Activated CD4-positive, alpha-beta T cell treated with anti-CD3 and anti-CD28 coated beads, Interleukin-2, amount 50 U/mL, for 4 hours (primary cell): ENCODE measurements around the gene RBMS3.
A peak's percentile ranks its signal among the peaks of the same experiment; 100 is the strongest.
"Not testable (repeated sequence)": the region's sequence is repeated elsewhere in the genome, so short reads cannot be mapped to it uniquely, and the experiment has no call there.

Experiments
- DNase-seq, 2 experiments: peaks; one replicate each; pipeline ENCODE4 v3.0.0-alpha.2; 2020

RBMS3 gene

DNA sequence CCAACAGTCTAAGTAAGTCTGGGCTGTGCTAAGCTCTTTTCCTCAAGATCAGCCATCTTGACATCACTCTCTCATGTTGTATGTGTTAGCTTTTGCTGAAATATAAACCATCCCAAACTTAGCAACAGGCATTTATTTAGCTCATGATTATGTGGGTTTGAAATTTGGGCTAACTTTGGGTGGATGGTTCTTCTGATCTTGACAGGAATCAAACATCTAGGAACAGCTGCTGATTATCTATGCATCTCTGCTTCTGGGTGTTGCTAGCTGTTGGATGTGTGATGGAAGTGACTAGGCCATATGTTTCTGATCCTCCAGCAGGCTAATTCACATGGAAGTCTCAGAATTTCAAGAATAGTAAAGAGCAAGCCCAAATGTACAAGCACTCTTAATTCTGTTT, 710.3 kb downstream of the RBMS3 start:
- no peak for DNase-seq

GRCh38 chr3:30002797-30003196, 721.9 kb downstream of the RBMS3 start:
- DNase-seq = no peak

- no peak for DNase-seq
Measured at GRCh38 chr3:30003741-30004140, 722.9 kb downstream of the RBMS3 start.

GRCh38 chr3:30004481-30004880, 723.6 kb downstream of the RBMS3 start:
- no peak for DNase-seq

GRCh38 chr3:30006111-30006510, 725.2 kb downstream of the RBMS3 start:
- DNase-seq = no peak

DNA sequence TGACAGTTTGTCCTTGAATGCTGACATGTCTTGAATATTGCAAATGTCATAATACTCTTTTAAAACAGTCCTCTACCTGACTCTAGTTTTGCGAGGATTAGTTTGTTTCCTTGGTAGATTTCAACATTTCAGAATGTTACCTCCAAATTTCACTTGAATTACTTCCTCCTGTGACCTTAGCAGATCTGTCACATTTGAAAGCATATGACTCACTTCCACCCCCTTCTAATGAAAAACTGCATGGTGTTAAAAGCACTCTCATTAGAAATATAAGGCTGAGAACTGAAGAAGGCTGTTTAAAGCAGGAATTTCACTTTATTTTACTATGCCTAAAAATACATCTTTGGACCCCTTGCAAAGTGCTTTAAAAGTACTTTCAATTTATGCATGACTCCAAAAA, 726.8 kb downstream of the RBMS3 start:
- DNase-seq = no peak

- no peak for DNase-seq
Measured at GRCh38 chr3:30011237-30011803, 730.4 kb downstream of the RBMS3 start.

DNA sequence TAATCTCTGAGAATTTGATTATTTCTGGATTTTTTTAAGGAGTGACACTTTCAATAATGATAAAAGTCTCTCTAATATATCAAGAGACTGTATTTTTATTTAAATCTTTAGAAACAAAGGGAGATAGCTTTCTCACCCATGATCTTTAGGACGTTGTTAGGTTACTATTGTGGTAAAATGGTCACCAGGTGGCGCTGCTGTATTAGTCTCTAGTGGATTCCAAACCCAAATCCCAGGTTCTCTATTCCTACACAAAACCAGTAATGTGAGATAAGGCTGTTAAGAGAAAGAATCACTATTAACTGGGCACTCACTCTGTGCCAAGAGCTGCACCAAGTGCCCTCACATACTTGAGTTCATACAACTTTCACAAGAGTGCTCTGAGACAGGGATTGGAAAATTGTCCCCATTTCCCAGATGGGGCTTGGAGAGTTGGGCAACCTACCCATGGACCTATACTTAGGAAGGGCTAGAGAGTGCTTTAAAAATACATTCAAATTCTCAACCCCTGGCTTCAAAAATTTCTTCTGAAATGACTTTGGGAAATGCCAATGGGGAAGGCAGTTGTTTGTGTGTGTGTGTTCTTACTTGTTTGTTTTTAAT, 732.2 kb downstream of the RBMS3 start:
- peak; percentile 20 to 42 for DNase-seq

DNA sequence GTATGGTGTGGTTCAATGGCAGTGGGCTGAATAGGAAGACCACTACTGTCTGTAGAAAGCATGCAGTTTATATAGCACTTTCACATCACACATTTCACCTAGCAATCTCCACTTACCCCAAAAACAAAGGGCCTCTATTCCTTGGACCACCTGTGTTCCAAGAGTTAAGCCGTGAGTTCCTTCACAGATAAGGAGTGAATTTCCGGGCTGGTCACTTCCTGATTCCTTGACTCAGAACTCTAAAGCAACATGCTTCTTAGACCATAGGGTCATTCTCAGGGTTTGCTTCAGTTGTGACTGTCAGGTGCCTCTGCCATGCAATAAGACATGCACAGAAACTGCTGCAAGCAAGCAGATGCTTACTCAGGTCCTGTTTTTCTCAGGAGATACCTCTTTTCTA, 737.0 kb downstream of the RBMS3 start:
- DNase-seq = no peak

GRCh38 chr3:30020380-30020779, 739.5 kb downstream of the RBMS3 start:
- DNase-seq = no peak

GRCh38 chr3:30024466-30024865, 743.6 kb downstream of the RBMS3 start:
- DNase-seq = no peak

GRCh38 chr3:30026851-30027250, 746.0 kb downstream of the RBMS3 start:
- DNase-seq = no peak

- no peak for DNase-seq
Measured at GRCh38 chr3:30034246-30034991, 753.5 kb downstream of the RBMS3 start.

DNA sequence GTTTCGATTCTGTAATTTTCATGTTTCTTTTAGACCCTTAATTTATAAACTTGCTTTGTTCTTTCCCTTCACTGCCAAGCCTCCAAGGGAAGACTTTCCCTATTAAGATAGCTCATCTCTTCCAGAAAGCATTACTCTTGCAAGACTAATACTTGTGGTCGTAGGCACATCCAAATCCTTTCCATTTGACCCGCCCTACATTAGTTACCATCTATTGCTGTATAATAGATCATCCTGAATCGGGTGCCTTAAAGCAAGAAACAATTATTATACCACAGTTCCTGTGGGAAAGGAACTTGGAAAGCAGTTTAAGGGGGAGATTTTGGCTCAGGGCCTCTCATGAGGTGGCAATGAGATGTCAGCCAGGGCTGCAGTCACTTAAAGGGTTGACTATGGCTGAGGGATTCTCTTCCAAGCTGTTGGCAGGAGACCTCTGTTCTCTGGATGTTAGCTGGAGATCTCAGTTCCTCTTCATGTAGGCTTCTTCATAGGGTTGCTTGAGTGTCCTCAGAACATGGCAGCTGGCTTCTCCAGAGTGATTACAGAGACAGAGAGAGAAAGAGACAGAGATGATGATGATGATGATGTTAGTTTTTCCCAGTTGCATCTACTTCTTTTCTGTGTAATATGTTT, 755.2 kb downstream of the RBMS3 start:
- no peak for DNase-seq

GRCh38 chr3:30040126-30040525, 759.3 kb downstream of the RBMS3 start:
- DNase-seq = no peak

DNA sequence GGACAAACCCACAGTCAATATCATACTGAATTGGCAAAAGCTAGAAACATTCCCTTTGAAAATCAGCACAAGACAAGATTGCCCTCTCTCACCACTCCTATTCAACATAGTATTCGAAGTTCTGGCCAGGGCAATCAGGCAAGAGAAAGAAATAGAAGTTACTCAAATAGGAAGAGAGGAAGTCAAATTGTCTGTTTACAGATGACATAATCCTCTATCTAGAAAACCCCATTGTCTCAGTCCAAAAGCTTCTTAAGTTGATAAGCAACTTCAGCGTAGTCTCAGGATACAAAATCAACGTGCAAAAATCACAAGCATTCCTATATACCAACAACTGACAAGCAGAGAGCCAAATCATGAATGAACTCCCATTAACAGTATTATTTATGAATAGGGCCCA, 760.6 kb downstream of the RBMS3 start:
- DNase-seq = not testable (repeated sequence)

DNA sequence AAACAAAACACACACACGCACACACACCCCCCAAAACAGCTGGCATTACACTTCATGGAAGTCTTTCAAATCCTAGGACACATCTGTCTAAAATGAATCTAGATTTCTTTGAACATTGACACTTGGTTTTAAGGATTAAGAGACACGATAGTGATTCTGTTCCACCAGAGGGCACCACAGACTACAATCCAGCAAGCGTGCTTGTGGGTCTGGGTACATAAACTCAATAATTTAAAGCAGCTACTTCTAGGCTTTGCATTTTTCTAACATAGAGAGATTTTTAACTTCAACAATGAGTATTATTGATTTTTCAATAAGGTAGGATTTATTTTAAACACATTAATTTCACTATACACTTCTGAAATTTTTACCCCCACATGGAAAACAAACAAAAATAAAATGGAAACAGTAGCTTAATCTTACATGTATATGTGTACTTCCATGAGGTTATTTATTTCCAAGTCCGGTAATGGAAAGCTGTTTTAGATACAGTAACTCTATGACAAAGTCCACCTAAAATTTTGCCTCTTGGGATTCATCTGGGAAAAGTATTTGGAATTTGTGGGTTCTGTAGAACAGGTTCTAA, 761.5 kb downstream of the RBMS3 start:
- DNase-seq = peak; percentile 46 to 52

DNA sequence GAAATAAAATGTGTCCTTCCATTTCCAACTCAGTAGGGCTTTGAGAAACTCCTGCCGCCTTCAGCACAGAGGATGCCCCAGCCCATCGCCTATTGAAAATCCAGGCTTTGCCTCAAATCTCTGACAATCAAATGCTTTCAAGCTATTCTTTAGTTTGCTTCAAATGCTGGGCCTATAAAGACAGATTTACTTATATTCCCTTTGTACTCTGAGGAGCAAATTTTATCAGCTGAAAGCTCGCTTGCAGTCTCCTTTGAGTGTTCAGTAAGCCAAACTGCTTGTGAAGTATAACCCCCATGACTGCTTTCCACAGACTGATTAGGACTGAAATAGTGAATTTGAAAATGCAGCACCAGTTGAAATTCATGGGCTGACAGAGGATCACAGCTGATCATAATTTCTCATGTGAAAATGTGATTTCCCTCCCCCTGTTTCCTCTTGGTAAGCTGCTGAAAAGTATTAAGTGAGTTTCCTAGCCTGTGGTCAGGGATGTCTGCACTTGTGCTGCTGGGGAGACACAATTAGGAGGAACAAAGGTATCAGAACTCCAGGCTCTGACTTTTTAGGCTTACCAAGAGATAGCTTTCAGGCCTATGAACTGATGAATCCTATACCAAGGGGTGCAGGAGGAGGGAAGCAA, 762.2 kb downstream of the RBMS3 start:
- DNase-seq = no peak

- DNase-seq = no peak
Measured at GRCh38 chr3:30044515-30044914, 763.6 kb downstream of the RBMS3 start.

GRCh38 chr3:30048431-30048830, 767.6 kb downstream of the RBMS3 start:
- DNase-seq = no peak

- not testable (repeated sequence) for DNase-seq
Measured at GRCh38 chr3:30050116-30050515, 769.2 kb downstream of the RBMS3 start.

DNA sequence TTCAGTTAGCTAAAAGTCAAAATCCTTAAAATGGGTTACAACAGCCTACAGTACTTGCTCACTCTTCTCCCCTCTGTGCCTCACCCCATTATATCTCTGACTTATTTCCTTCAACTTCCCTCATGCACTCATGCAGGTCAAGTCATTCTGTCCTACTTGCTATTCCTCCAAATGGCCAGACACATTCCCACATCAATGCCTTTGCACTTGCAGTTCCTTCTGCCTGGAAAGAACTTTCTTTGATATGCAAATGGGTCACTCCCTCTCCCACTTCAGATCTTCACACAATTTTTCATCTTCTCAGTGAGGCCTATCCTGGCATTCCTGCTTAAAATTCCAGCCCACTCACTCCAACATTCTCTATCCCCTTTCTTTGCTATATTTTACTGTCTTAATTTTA, 778.4 kb downstream of the RBMS3 start:
- DNase-seq = no peak
